Stimulated activated CD4-positive, alpha-beta T cell treated with anti-CD3 and anti-CD28 coated beads, Interleukin-2, amount 100 ng/mL, for 48 hours (primary cell): Measurements from ENCODE around the gene ADPRHL1.

Experiments used
- DNase-seq, 2 donors: peaks; one replicate each; pipeline ENCODE4 v3.0.0-alpha.2; 2020

Gene ADPRHL1

GRCh38 chr13:113452942-113453901, at the start of gene ADPRHL1:
Gene ADPRHL1, minus strand, starts transcription at chr13:113453488. Its CDS starts 51 bp downstream, at chr13:113453437.
- DNase-seq = no peak

DNA sequence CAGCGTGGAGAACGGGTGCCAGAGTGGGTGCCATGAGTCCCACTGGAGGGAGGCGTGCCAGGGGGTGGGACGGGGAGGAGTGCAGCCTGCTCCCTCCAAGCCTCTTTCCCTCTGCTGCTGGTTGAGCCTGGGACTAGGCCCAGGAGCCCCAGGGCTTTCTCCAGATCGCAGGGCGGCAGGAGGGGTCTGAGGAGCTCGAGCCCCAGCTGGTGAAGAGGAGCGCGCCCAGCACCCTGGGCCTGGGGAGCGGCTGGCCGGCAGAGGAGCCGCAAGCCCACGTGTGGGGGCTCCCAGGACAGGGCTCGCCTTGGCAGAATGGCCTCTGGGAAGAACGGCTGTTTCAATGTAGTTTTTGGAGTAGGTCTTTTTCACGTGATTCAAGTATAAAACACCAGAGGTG, 49.4 kb upstream of the ADPRHL1 start:
- DNase-seq = no peak

DNA sequence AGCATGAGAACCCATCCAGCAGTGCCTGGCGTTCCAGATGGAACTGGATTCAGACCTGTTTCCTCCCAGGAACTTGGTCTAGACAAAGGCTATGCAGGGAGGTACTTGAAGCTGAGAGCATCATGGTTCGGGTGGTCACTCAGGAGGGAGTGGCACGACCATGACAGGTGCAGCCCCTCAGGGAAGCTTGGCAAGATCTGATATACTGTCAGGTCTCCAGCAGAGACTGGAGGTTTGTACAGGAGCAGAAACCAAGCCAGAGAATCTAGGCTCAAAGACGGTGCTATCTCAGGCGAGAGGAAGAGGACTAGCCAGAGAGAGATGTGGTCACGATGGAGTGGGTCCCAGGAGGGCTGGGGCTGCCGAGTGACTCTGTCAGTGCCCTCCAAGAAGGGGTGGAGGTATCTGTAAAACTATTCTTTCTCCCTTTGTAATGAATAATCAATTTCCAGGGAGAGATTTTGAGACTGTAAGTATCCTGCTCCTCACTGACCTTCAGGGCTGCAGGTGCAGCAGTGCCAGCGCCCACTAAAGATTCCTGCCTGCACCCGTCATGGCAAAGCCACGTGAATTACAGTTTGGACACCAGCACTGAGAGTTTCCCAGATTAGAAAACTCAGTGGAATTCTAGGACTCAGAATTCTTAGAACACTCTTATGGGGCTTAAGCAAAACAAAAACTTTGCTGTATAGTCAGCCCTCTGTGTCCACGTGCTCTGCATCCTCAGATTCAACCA, 47.4 kb upstream of the ADPRHL1 start:
- no peak for DNase-seq

- no peak for DNase-seq
These were observed 46.6 kb upstream of the ADPRHL1 start for GRCh38 chr13:113499936-113500335.

- no peak for DNase-seq
These were observed 45.6 kb upstream of the ADPRHL1 start for GRCh38 chr13:113498905-113499304.

DNA sequence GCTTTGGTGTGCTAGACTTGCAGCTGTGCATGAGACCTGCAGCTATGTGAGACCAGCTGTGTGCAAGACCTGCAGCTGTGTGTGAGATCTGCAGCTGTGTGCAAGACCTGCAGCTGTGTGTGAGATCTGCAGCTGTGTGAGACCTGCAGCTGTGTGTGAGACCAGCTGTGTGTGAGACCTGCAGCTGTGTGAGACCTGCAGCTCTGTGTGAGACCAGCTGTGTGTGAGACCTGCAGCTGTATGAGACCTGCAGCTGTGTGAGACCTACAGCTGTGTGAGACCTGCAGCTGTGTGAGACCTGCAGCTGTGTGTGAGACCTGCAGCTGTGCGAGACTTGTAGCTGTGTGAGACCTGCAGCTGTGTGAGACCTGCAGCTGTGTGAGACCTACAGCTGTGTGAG, 43.9 kb upstream of the ADPRHL1 start:
- DNase-seq = no peak

GRCh38 chr13:113495494-113496210, 42.4 kb upstream of the ADPRHL1 start:
- DNase-seq = no peak

GRCh38 chr13:113493315-113493951, 40.1 kb upstream of the ADPRHL1 start:
- DNase-seq = no peak

DNA sequence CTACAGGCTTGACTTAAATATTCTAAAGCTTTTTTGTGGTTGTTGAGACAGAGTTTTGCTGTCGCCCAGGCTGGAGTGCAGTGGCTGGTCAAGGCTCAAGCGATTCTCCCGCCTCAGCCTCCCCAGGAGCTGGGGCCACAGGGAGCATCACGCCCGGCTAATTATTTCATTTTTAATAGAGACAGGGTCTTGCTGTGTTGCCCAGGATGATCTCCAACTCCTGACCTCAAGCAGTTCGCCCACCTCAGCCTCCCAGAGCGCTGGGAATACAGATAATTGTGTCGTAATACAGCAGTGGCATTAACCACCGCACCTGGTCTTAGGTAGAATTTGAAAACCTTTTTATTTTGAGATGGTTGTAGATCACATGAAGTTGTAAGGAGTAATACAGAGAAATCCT, 38.7 kb upstream of the ADPRHL1 start:
- no peak for DNase-seq

DNA sequence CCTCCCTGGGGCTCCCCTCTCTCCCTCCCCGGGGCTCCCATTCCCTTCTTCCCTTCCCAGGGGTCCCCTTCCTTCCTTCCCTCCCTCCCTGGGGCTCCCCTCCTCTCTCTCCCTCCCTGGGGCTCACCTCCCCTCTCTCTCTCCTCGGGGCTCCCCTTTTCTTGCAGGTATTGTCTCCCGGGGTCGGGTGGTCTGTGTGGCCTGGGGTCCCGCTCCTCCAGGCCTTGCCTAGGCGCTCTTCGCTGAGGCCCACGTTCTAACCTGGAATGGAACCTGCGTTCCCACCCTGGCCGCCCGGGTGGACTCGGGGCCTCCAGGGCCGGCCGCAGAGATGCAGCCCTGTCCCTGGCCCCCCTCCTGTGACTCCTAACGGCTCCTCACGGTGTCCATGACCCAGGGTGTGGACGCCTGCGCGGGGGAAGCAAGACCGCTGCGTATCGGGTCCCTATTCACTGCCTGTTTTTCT, 38.2 kb upstream of the ADPRHL1 start:
- DNase-seq = no peak

DNA sequence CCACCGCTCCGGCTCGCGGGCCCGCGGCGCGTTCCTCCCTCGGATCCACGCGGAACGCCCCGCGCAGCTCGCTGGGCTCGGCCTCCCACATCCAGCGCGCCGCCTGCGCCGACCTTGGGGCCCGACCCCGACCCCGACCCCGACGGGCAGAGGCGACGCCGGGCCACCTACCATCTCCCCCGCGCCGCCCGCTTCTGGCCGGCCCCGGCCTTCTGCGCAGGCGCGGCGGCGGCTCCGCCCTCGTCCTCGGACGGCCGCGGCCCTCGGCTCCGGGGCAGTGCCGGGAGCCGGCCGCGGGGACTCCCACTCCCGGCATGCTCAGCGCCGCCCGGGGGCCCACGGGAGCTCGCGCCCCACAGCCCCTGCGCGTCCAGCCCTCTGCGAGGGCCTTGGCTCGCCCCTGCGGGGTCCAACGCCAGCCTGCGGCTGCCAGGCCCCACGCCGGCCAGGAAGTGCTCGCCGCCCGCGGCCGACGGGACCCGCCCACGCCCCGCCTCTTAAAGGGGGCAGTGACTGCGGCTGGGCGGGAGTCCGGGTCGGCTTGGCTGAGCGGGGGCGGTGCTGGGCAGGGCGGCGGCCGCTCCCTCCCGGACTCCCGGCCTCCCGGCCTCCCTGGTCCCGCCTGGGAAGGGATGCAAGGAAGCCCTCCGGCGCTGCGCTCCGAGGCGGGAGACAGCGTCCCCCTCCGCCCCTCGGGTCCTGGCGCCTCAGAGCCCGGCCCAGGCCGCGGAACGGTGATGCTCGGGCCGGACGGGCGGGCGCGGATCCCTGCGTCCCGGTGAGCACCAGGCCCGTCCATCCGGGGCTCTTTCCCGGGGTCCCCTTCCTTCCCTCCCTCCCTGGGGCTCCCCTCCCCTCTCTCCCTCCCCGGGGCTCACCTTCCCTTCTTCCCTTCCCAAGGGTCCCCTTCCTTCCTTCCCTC, 37.5 kb upstream of the ADPRHL1 start, which contains the start of gene DCUN1D2:
Gene DCUN1D2, minus strand, starts transcription at position 216 of the 922 bp plus-strand sequence. Its CDS starts 42 bp downstream, at position 174.
- peak; percentile 65 to 73 for DNase-seq

DNA sequence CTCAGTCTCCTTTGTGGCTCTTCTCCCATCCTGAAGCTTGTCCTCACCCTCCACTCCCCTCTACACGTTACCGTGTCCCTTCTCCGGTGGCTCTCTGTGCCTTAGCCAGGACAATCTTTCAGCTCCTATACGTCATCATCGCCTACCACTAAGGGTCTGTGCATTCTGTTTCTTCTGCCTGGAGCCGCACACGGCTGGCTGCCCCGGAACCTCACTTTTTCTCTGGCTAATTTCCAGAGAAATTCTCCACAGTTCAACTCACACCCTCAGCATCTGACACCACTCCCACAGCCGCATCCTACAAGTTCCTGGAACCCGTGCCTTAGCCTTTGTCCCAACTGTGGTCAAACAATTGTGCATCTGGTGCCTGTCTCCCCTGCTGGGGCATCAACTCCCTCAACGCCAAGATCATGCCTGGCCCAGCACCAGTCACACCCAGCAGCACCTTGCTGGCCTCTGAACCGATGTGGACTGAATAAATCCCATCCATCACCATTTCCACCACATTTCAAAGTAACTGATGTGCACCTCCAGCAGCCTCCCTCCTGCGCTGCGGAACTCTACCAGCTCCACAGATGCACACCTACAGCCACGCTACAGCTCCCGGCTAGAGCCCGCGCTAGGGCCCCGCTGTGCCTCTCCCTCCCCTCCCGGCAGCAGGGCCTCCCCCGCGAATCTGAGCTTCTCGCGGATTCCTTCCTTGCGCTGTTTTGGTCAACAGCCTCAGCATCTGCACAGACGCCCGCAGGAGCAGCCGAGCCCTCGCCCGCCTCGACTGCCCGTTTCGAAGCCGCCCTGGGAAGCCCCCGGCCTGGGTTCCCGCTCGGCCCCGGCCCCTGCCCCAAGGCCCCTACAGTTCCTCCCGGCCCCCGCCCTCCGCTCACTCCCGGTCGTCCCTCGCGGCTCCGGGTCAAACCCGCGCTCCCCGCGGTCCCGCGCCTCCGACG, 36.5 kb upstream of the ADPRHL1 start:
- peak; percentile 22 to 24 for DNase-seq

- no peak for DNase-seq
These were observed 35.9 kb upstream of the ADPRHL1 start for GRCh38 chr13:113489171-113489548.

DNA sequence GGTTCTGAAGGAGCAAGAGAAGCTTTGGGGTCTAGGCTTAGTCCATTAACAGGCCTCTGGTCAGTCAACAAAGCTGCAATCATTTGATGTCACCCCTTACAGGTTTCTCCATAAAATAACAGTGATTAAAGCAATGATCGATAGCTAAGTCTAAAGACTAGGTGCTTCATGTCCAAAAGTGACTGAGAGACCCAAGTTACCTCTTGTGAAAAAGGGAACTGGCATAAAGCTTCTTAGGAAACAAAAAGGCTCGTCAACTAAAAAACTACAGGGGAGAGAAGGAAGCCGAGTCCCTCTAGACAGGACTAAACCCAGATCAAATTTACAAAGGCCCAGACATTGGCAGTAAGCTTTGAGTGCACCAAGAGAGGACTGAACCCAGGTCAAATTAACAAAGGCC, 35.0 kb upstream of the ADPRHL1 start:
- DNase-seq = no peak

GRCh38 chr13:113486698-113487097, 33.4 kb upstream of the ADPRHL1 start:
- no peak for DNase-seq

DNA sequence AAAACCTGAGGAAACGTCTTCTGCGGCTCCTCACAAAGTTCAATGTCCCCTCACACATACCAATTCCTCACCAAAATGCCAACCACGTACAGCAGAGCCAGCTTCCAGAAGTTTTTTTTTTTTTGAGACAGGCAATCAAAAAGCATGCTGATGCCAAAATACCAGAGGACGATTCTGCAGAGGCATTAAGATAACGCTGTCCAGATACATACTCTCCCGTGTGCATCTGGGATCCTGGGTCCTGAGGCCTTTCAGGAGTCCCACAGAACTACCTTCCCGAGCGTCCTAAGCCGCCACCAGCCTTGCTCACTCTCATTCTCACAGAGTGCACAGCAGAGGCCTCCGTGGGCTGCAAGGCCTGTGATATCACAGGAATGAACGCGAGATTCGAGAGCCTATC, 32.3 kb upstream of the ADPRHL1 start:
- no peak for DNase-seq

- no peak for DNase-seq
These were observed 30.4 kb upstream of the ADPRHL1 start for GRCh38 chr13:113483504-113484293.

GRCh38 chr13:113483081-113483480, 29.8 kb upstream of the ADPRHL1 start:
- DNase-seq = no peak

- DNase-seq = no peak
These were observed 25.9 kb upstream of the ADPRHL1 start for GRCh38 chr13:113479179-113479578.
